WTC11 (cell line): ENCODE data around the gene MAP6. TPM values are rescaled to one million over a fixed set of nuclear protein-coding genes. Genes with fewer than 3 reads are reported as not detected.

Experiments used
- ATAC-seq: fragments of 200-7000 bp; cut with Tn5 transposase; 2 replicates; pipeline ENCODE4 v1.10.0; 2021; ENCODE audit warnings: mild to moderate bottlenecking, moderate library complexity
- CTCF ChIA-PET: fragments of 300-600 bp; sonication (Branson Sonifier 250); formaldehyde crosslinking; loops from one replicate; lab custom pipeline; 2021; ENCODE audit warnings: antibody characterized with exemption; lab: Charles Lee
- POLR2A ChIA-PET: fragments of 350-600 bp; sonication (Branson Sonifier 250); formaldehyde crosslinking; loops from one replicate; lab custom pipeline; 2021; ENCODE audit warnings: antibody characterized with exemption; lab: Charles Lee
- DNase-seq: peaks from one replicate; pipeline ENCODE4 v3.0.0; 2021; ENCODE audit warnings: low spot score
- H3K27ac Mint-ChIP-seq: 2 replicates; pipeline ENCODE4 v1.8.0; 2021; ENCODE audit warnings: mixed read lengths
- H3K27me3 Mint-ChIP-seq: 2 replicates; pipeline ENCODE4 v1.8.0; 2021; ENCODE audit warnings: low read depth, mild to moderate bottlenecking, moderate library complexity, mixed read lengths
- H3K36me3 Mint-ChIP-seq: 2 replicates; pipeline ENCODE4 v1.8.0; 2021; ENCODE audit warnings: mixed read lengths
- H3K4me1 Mint-ChIP-seq: 2 replicates; pipeline ENCODE4 v1.8.0; 2022; ENCODE audit warnings: mixed read lengths
- H3K4me3 Mint-ChIP-seq: 2 replicates; pipeline ENCODE4 v1.8.0; 2021; ENCODE audit warnings: mild to moderate bottlenecking, moderate library complexity, mixed read lengths
- H3K9me3 Mint-ChIP-seq: 2 replicates; pipeline ENCODE4 v1.8.0; 2021; ENCODE audit warnings: mixed read lengths
- ATF1 ChIP-seq: sonication (generic); formaldehyde crosslinking; IDR thresholded peaks from 2 replicates; pipeline ENCODE4 v1.8.1; 2023; ENCODE audit warnings: mild to moderate bottlenecking, moderate library complexity, missing genetic modification reagents
- ATF6 ChIP-seq: sonication (generic); formaldehyde crosslinking; IDR thresholded peaks from 2 replicates; pipeline ENCODE4 v1.8.1; 2023; ENCODE audit warnings: mild to moderate bottlenecking, missing genetic modification reagents
- E2F5 ChIP-seq: sonication (generic); formaldehyde crosslinking; IDR thresholded peaks from 2 replicates; pipeline ENCODE4 v1.8.1; 2022; ENCODE audit warnings: mild to moderate bottlenecking, moderate library complexity, missing genetic modification reagents
- ERG ChIP-seq: fragments of 250-450 bp; sonication (Bioruptor Pico); IDR thresholded peaks from 2 replicates; pipeline ENCODE4 v1.8.0; 2021; ENCODE audit warnings: mild to moderate bottlenecking
- ETV6 ChIP-seq: sonication (generic); formaldehyde crosslinking; IDR thresholded peaks from 2 replicates; pipeline ENCODE4 v1.8.1; 2022; ENCODE audit warnings: mild to moderate bottlenecking, missing genetic modification reagents
- FOXK1 ChIP-seq: sonication (generic); formaldehyde crosslinking; IDR thresholded peaks from 2 replicates; pipeline ENCODE4 v1.8.0; 2022; ENCODE audit warnings: mild to moderate bottlenecking, moderate library complexity, missing genetic modification reagents
- IRF2 ChIP-seq: sonication (generic); formaldehyde crosslinking; IDR thresholded peaks from 2 replicates; pipeline ENCODE4 v1.8.0; 2022; ENCODE audit warnings: low read depth, missing genetic modification reagents, borderline replicate concordance
- MLX ChIP-seq: sonication (generic); formaldehyde crosslinking; IDR thresholded peaks from 2 replicates; pipeline ENCODE4 v1.8.1; 2023; ENCODE audit warnings: mild to moderate bottlenecking, missing genetic modification reagents, moderate library complexity
- NFE2L1 ChIP-seq: sonication (generic); formaldehyde crosslinking; IDR thresholded peaks from 2 replicates; pipeline ENCODE4 v1.8.1; 2023; ENCODE audit warnings: missing genetic modification reagents
- NFYB ChIP-seq: sonication (generic); formaldehyde crosslinking; conservative IDR thresholded peaks from 2 replicates; pipeline ENCODE4 v1.8.0; 2022; ENCODE audit warnings: low read depth, missing genetic modification reagents
- NR3C1 ChIP-seq: sonication (generic); formaldehyde crosslinking; conservative IDR thresholded peaks from 2 replicates; pipeline ENCODE4 v1.8.1; 2023; ENCODE audit warnings: low read depth, mild to moderate bottlenecking, missing genetic modification reagents
- PRDM15 ChIP-seq: sonication (generic); formaldehyde crosslinking; IDR thresholded peaks from 2 replicates; pipeline ENCODE4 v1.8.0; 2022; ENCODE audit warnings: missing genetic modification reagents
- RORB ChIP-seq: fragments of 250-450 bp; sonication (Bioruptor Pico); IDR thresholded peaks from 2 replicates; pipeline ENCODE4 v1.9.0; 2021; ENCODE audit warnings: mild to moderate bottlenecking
- SMAD3 ChIP-seq: sonication (generic); formaldehyde crosslinking; IDR thresholded peaks from 2 replicates; pipeline ENCODE4 v1.8.0; 2022; ENCODE audit warnings: missing genetic modification reagents, mild to moderate bottlenecking, borderline replicate concordance
- TEAD1 ChIP-seq: sonication (generic); formaldehyde crosslinking; IDR thresholded peaks from 2 replicates; pipeline ENCODE4 v1.8.0; 2022; ENCODE audit warnings: mild to moderate bottlenecking, missing genetic modification reagents
- USF1 ChIP-seq: sonication (generic); formaldehyde crosslinking; IDR thresholded peaks from 2 replicates; pipeline ENCODE4 v1.8.0; 2022; ENCODE audit warnings: mild to moderate bottlenecking, missing genetic modification reagents
- USF2 ChIP-seq: sonication (generic); formaldehyde crosslinking; IDR thresholded peaks from 2 replicates; pipeline ENCODE4 v1.8.1; 2023; ENCODE audit warnings: mild to moderate bottlenecking, missing genetic modification reagents, moderate library complexity
- ZBTB21 ChIP-seq: sonication (generic); formaldehyde crosslinking; IDR thresholded peaks from 2 replicates; pipeline ENCODE4 v1.8.1; 2023; ENCODE audit warnings: mild to moderate bottlenecking, missing genetic modification reagents, borderline replicate concordance
- ZNF671 ChIP-seq: fragments of 250-450 bp; sonication (Bioruptor Pico); IDR thresholded peaks from 2 replicates; pipeline ENCODE4 v1.8.0; 2021; ENCODE audit warnings: mild to moderate bottlenecking
- total RNA-seq: library from RNA; stranded (reverse); gene quantifications from 3 replicates; pipeline ENCODE4 v1.2.3, GENCODE V29; 2021

The MAP6 gene
- total RNA-seq, 1 experiment from 2014 or later = 0.90 TPM

GRCh38 chr11:75705541-75705940, 36.7 kb upstream of the MAP6 start (continued):
- TF ChIP-seq ERG (CRISPR knock-in tag) (no peak), NFE2L1 (no peak), RORB (no peak), ATF1 (CRISPR knock-in tag) (no peak), ZBTB21 (CRISPR knock-in tag) (no peak), USF1 (CRISPR knock-in tag) (no peak), NR3C1 (CRISPR knock-in tag) (no peak), ZNF671 (no peak), ETV6 (CRISPR knock-in tag) (no peak), FOXK1 (no peak), USF2 (CRISPR knock-in tag) (no peak), MLX (CRISPR knock-in tag) (no peak)

GRCh38 chr11:75703695-75704237, 34.9 kb upstream of the MAP6 start:
- POLR2A ChIA-PET = no interaction called here
- Mint-ChIP-seq H3K9me3 (peaks cover 18% of the 10 kb centered on the region), H3K4me1 (no peaks in the 10 kb centered on the region), H3K27me3 (peaks cover 19% of the 10 kb centered on the region), H3K4me3 (no peak overlapping the region), H3K27ac (no peak overlapping the region), H3K36me3 (peaks cover 6% of the 10 kb centered on the region)
- ATAC-seq (no peak), DNase-seq (no peak)
- CTCF ChIA-PET = interaction anchor here (0.7 to 1.1 kb wide), 2 partner anchors 89 to 106 kb away, joined by 3 read pairs; no protein-coding TSS in a partner anchor
- TF ChIP-seq IRF2 (no peak), TEAD1 (no peak), SMAD3 (CRISPR knock-in tag) (no peak)

GRCh38 chr11:75700940-75701339, 32.1 kb upstream of the MAP6 start:
- CTCF ChIA-PET = no interaction called here
- no peak overlapping the region for H3K4me3 Mint-ChIP-seq
- TF ChIP-seq PRDM15 (CRISPR knock-in tag) = no peak
- TF ChIP-seq ERG (CRISPR knock-in tag) = no peak
- no peak for TF ChIP-seq NFYB
- no peak for TF ChIP-seq E2F5
- no peak for TF ChIP-seq ATF6
- no peak for TF ChIP-seq ATF1 (CRISPR knock-in tag)

More at GRCh38 chr11:75700940-75701339, 32.1 kb upstream of the MAP6 start:
- Mint-ChIP-seq H3K9me3 (no peaks in the 10 kb centered on the region), H3K27me3 (peaks cover 5% of the 10 kb centered on the region), H3K36me3 (no peaks in the 10 kb centered on the region), H3K4me1 (no peaks in the 10 kb centered on the region), H3K27ac (no peak overlapping the region)
- DNase-seq (no peak), ATAC-seq (no peak)
- POLR2A ChIA-PET = no interaction called here
